GM13976 (cell line): ENCODE measurements around the gene MAPK10.

Experiments
- DNase-seq: peaks from one replicate; pipeline ENCODE4 v3.0.0; 2012; ENCODE audit warnings: low spot score
- CTCF ChIP-seq: IDR thresholded peaks from 2 replicates; pipeline ENCODE4 v1.5.1; 2012; ENCODE audit warnings: borderline replicate concordance, mild to moderate bottlenecking; ENCODE audit not compliant: insufficient read depth; ENCODE audit errors: extremely low read depth, missing control alignments, control extremely low read depth
- in situ Hi-C: fragments of 300-500 bp; cut with MboI; formaldehyde crosslinking; loops from one replicate; pipeline ENCODE4 v1.12.0; 2022; ENCODE audit warnings: low sequenced_read_pairs, mixed read lengths, inconsistent platforms; ENCODE audit not compliant: unreplicated experiment

The MAPK10 gene

GRCh38 chr4:86048426-86048825, 311.4 kb downstream of the MAPK10 start:
- no peak for TF ChIP-seq CTCF
- DNase-seq, result no peak
- in situ Hi-C loops, result no loop called here

GRCh38 chr4:86044593-86044985, 315.3 kb downstream of the MAPK10 start:
- no peak for TF ChIP-seq CTCF
- DNase-seq, result no peak
- in situ Hi-C loops, result no loop called here

GRCh38 chr4:86043755-86044592, 315.9 kb downstream of the MAPK10 start:
- in situ Hi-C loops, result no loop called here
- DNase-seq, result no peak
- peak; percentile 45 for TF ChIP-seq CTCF

- in situ Hi-C loops, result no loop called here
- no peak for TF ChIP-seq CTCF
Measured at GRCh38 chr4:86038037-86038436, 321.8 kb downstream of the MAPK10 start.

GRCh38 chr4:86036736-86037135, 323.1 kb downstream of the MAPK10 start:
- in situ Hi-C loops, result no loop called here
- no peak for TF ChIP-seq CTCF
- no peak for DNase-seq

More at GRCh38 chr4:86038037-86038436, 321.8 kb downstream of the MAPK10 start:
- DNase-seq, result no peak

GRCh38 chr4:86035688-86036087, 324.2 kb downstream of the MAPK10 start:
- no peak for TF ChIP-seq CTCF
- in situ Hi-C loops, result no loop called here
- no peak for DNase-seq

- no peak for TF ChIP-seq CTCF
- in situ Hi-C loops, result no loop called here
Measured at GRCh38 chr4:86034616-86035015, 325.2 kb downstream of the MAPK10 start.

More at GRCh38 chr4:86034616-86035015, 325.2 kb downstream of the MAPK10 start:
- no peak for DNase-seq
